Measurements from ENCODE around the gene SLC2A11.

The SLC2A11 gene

DNA sequence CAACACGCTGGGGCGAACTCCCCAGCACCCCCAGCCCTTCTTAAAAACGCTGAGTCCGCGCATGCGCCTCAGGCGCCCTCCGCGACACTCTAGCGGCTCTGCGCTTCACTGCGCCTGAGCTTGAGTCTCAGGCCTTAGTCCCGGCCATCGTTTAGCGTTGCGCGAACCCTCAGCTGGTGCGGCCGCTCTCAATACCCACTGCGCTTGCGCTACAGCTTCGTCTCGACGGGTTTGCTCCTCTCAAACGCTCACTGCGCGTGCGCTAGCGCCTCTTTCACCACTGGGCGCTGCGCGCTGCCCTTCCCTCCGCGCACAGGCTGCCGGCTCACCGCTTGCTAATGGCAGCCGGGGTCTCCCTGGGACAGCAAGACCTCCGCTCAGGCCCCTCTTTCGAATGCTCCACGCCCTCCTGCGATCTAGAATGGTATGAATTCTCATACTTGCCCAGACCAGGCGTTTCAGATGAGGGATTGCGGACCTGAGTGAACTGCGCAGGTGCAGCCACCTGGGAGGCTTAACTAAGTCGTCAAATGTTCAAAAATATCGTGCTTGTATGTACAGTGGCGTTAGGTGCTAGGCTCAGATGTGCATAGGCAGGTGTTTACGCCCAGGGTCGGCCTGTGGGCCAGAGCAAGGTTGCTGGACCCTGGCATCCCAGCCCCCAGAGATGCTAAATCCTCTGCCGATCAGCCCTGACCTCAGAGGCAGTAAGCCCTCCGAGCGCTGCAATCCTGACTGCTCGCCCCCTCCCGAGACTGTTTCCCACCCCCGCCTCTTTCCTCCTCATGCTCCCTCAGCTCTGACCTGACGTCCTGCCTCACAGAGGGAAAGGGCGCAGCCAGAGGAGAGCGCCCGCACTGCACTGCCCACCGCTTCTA lies at the start of gene SLC2A11:
Gene SLC2A11 (plus strand): TSS at position 270 of the 878 bp plus-strand sequence. CDS start 125 bp downstream, at position 395.
- Histone ChIP-seq H3K4me3 (ENCODE audit: low read length) (peak within 1 kb of the TSS; percentile 87), H3K27me3 (replicated peaks; ENCODE audit: control insufficient read depth, insufficient read depth, low read length) (no peaks in the 10 kb centered on the region), H3K36me3 (ENCODE audit: control insufficient read depth, insufficient read depth, low read length, severe bottlenecking) (no peaks in the 10 kb centered on the region), H3K9ac (ENCODE audit: low read length) (peak within 1 kb of the TSS; percentile 88), H3K4me1 (ENCODE audit: control insufficient read depth, insufficient read depth, low read length) (peaks cover 16% of the 10 kb centered on the region), H3K9me3 (ENCODE audit: control insufficient read depth, low read length) (no peaks in the 10 kb centered on the region)
- peak; percentile 99 for DNase-seq (ENCODE audit: low read depth)

GRCh38 chr22:23812378-23812777 lies 45.3 kb upstream of the SLC2A11 start:
- no peaks in the 10 kb centered on the region for H3K9me3 ChIP-seq (ENCODE audit: control insufficient read depth, low read length)
- no peak for DNase-seq (ENCODE audit: low read depth)
- no peak overlapping the region for H3K4me3 ChIP-seq (ENCODE audit: low read length)
- peaks cover 4% of the 10 kb centered on the region for H3K4me1 ChIP-seq (ENCODE audit: control insufficient read depth, insufficient read depth, low read length)
- H3K27me3 ChIP-seq (replicated peaks; ENCODE audit: control insufficient read depth, insufficient read depth, low read length), result no peaks in the 10 kb centered on the region
- peaks cover 28% of the 10 kb centered on the region for H3K36me3 ChIP-seq (ENCODE audit: control insufficient read depth, insufficient read depth, low read length, severe bottlenecking)
- H3K9ac ChIP-seq (ENCODE audit: low read length), result no peak overlapping the region

DNA sequence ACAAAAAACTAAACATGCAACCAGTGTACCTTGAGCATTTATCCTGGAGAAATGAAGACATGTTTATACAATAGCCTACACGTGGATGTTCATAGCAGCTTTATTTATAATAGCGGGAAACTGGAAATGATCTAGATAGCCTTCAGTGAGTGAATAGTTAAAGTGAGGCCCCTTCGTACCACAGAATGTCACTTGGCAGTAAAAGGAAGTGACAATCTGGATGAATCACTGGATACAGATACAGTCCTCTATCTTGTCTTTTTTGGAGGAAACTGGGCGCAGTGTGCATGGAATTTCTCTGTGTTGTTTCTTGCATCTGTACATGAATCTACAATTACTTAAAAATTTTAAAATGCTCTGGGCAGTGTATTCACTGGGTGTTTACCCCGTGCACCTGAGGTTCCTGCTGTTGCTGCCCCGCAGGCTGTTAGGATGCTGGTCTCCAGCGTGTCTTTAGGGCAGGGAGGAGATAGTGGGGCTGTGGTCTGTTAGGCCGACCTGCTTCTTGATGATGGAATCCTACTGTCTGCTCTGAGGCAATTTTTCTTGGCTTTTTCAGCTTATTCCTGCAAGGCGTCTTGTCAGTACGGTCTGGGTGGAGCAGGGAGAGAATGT lies 42.0 kb upstream of the SLC2A11 start:
- Histone ChIP-seq H3K4me3 (ENCODE audit: low read length) (no peak overlapping the region), H3K36me3 (ENCODE audit: control insufficient read depth, insufficient read depth, low read length, severe bottlenecking) (peaks cover 54% of the 10 kb centered on the region), H3K27me3 (replicated peaks; ENCODE audit: control insufficient read depth, insufficient read depth, low read length) (no peaks in the 10 kb centered on the region), H3K4me1 (ENCODE audit: control insufficient read depth, insufficient read depth, low read length) (peaks cover 4% of the 10 kb centered on the region), H3K9ac (ENCODE audit: low read length) (no peak overlapping the region), H3K9me3 (ENCODE audit: control insufficient read depth, low read length) (no peaks in the 10 kb centered on the region)
- DNase-seq (ENCODE audit: low read depth), result no peak

GRCh38 chr22:23816156-23816976 lies 41.3 kb upstream of the SLC2A11 start:
- no peak for DNase-seq (ENCODE audit: low read depth)
- Histone ChIP-seq H3K4me1 (ENCODE audit: control insufficient read depth, insufficient read depth, low read length) (peaks cover 4% of the 10 kb centered on the region), H3K27me3 (replicated peaks; ENCODE audit: control insufficient read depth, insufficient read depth, low read length) (no peaks in the 10 kb centered on the region), H3K4me3 (ENCODE audit: low read length) (no peak overlapping the region), H3K9ac (ENCODE audit: low read length) (no peak overlapping the region), H3K36me3 (ENCODE audit: control insufficient read depth, insufficient read depth, low read length, severe bottlenecking) (peaks cover 54% of the 10 kb centered on the region), H3K9me3 (ENCODE audit: control insufficient read depth, low read length) (no peaks in the 10 kb centered on the region)

- Histone ChIP-seq H3K9ac (ENCODE audit: low read length) (no peak overlapping the region), H3K9me3 (ENCODE audit: control insufficient read depth, low read length) (no peaks in the 10 kb centered on the region), H3K27me3 (replicated peaks; ENCODE audit: control insufficient read depth, insufficient read depth, low read length) (no peaks in the 10 kb centered on the region), H3K4me1 (ENCODE audit: control insufficient read depth, insufficient read depth, low read length) (peaks cover 4% of the 10 kb centered on the region), H3K36me3 (ENCODE audit: control insufficient read depth, insufficient read depth, low read length, severe bottlenecking) (peaks cover 56% of the 10 kb centered on the region), H3K4me3 (ENCODE audit: low read length) (no peak overlapping the region)
- no peak for DNase-seq (ENCODE audit: low read depth)
These were observed 40.5 kb upstream of the SLC2A11 start for GRCh38 chr22:23817146-23817545.

DNA sequence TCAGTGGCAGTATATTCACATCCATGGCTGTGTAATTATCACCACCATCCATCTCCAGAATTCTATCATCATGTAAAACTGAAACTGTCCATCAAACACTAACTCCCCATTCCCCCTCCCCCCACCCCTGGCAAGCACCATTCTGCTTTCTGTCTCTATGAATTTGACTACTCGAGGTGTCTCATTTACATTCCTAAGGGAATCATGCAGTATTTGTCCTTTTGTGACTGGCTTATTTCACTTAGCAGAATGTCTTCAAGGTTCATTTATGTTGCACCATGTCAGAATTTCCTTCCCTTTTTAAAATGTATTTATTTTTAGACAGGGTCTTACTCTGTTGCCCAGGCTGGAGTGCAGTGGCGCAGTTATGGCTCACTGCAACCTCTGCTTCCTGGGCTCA lies 39.1 kb upstream of the SLC2A11 start:
- DNase-seq (ENCODE audit: low read depth), result no peak
- no peaks in the 10 kb centered on the region for H3K9me3 ChIP-seq (ENCODE audit: control insufficient read depth, low read length)
- no peaks in the 10 kb centered on the region for H3K27me3 ChIP-seq (replicated peaks; ENCODE audit: control insufficient read depth, insufficient read depth, low read length)
- no peak overlapping the region for H3K9ac ChIP-seq (ENCODE audit: low read length)
- H3K36me3 ChIP-seq (ENCODE audit: control insufficient read depth, insufficient read depth, low read length, severe bottlenecking), result peaks cover 64% of the 10 kb centered on the region
- peaks cover 17% of the 10 kb centered on the region for H3K4me1 ChIP-seq (ENCODE audit: control insufficient read depth, insufficient read depth, low read length)
- H3K4me3 ChIP-seq (ENCODE audit: low read length), result no peak overlapping the region

DNA sequence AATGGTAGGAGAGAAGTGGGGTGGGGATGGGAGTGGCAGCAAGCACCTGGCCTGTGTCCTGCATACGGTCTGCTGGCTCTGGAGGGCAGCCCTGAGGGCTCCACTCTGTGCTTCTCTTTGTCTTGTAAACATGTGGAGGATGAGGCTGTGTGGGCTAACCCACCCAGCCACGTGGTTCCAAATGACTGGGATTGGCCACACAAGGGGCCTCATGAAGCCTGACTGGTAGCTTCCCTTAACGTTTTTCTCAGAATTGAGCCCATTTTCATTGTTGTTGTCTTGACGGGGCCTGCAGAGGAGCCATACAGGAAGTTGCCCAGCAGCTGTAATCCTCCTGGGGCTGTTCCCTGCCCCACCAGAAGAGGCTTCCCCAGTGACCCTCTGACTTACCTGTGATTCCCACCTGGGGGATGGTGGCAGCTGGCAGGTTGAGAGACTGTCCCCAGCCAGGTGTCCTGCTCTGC lies 36.9 kb upstream of the SLC2A11 start:
- no peaks in the 10 kb centered on the region for H3K27me3 ChIP-seq (replicated peaks; ENCODE audit: control insufficient read depth, insufficient read depth, low read length)
- H3K9me3 ChIP-seq (ENCODE audit: control insufficient read depth, low read length), result no peaks in the 10 kb centered on the region
- H3K4me3 ChIP-seq (ENCODE audit: low read length), result no peak overlapping the region
- DNase-seq (ENCODE audit: low read depth), result no peak
- peaks cover 21% of the 10 kb centered on the region for H3K4me1 ChIP-seq (ENCODE audit: control insufficient read depth, insufficient read depth, low read length)
- peaks cover 79% of the 10 kb centered on the region for H3K36me3 ChIP-seq (ENCODE audit: control insufficient read depth, insufficient read depth, low read length, severe bottlenecking)
- no peak overlapping the region for H3K9ac ChIP-seq (ENCODE audit: low read length)

GRCh38 chr22:23822101-23822671 lies 35.5 kb upstream of the SLC2A11 start:
- H3K27me3 ChIP-seq (replicated peaks; ENCODE audit: control insufficient read depth, insufficient read depth, low read length), result no peaks in the 10 kb centered on the region
- no peaks in the 10 kb centered on the region for H3K9me3 ChIP-seq (ENCODE audit: control insufficient read depth, low read length)
- no peak overlapping the region for H3K4me3 ChIP-seq (ENCODE audit: low read length)
- H3K36me3 ChIP-seq (ENCODE audit: control insufficient read depth, insufficient read depth, low read length, severe bottlenecking), result peaks cover 85% of the 10 kb centered on the region
- no peak overlapping the region for H3K9ac ChIP-seq (ENCODE audit: low read length)
- DNase-seq (ENCODE audit: low read depth), result no peak
- H3K4me1 ChIP-seq (ENCODE audit: control insufficient read depth, insufficient read depth, low read length), result peaks cover 32% of the 10 kb centered on the region

DNA sequence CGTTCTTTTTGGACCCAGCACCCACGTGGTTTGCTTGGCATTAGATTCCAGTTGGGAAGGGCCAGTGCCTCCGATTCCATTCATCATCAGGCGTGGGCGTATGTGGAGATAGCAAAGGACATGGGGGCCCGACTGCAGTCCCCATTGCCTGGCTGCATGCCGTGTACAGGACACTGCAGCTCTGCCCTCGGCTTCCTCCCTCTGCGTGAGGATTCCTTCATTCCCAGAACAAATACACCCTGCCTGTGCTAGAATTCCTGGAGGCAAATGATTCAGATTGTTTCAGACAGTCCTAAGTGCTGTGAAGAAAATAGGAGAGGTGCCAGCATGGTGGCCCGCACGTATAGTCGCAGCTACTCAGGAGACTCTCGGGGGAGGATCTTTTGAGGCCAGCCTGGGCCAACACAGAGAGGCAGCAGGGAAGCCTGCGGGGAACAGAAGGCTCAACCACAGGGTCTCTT lies 34.3 kb upstream of the SLC2A11 start:
- Histone ChIP-seq H3K4me3 (ENCODE audit: low read length) (no peak overlapping the region), H3K9me3 (ENCODE audit: control insufficient read depth, low read length) (no peaks in the 10 kb centered on the region), H3K4me1 (ENCODE audit: control insufficient read depth, insufficient read depth, low read length) (peaks cover 37% of the 10 kb centered on the region), H3K27me3 (replicated peaks; ENCODE audit: control insufficient read depth, insufficient read depth, low read length) (no peaks in the 10 kb centered on the region), H3K9ac (ENCODE audit: low read length) (no peak overlapping the region), H3K36me3 (ENCODE audit: control insufficient read depth, insufficient read depth, low read length, severe bottlenecking) (peaks cover 79% of the 10 kb centered on the region)
- no peak for DNase-seq (ENCODE audit: low read depth)

GRCh38 chr22:23824476-23825245 lies 33.0 kb upstream of the SLC2A11 start:
- no peak overlapping the region for H3K4me3 ChIP-seq (ENCODE audit: low read length)
- DNase-seq (ENCODE audit: low read depth), result no peak
- H3K36me3 ChIP-seq (ENCODE audit: control insufficient read depth, insufficient read depth, low read length, severe bottlenecking), result peaks cover 69% of the 10 kb centered on the region
- peaks cover 50% of the 10 kb centered on the region for H3K4me1 ChIP-seq (ENCODE audit: control insufficient read depth, insufficient read depth, low read length)
- no peaks in the 10 kb centered on the region for H3K27me3 ChIP-seq (replicated peaks; ENCODE audit: control insufficient read depth, insufficient read depth, low read length)
- no peaks in the 10 kb centered on the region for H3K9me3 ChIP-seq (ENCODE audit: control insufficient read depth, low read length)
- no peak overlapping the region for H3K9ac ChIP-seq (ENCODE audit: low read length)
